ENCODE results near the gene GFOD1.

Gene GFOD1

DNA sequence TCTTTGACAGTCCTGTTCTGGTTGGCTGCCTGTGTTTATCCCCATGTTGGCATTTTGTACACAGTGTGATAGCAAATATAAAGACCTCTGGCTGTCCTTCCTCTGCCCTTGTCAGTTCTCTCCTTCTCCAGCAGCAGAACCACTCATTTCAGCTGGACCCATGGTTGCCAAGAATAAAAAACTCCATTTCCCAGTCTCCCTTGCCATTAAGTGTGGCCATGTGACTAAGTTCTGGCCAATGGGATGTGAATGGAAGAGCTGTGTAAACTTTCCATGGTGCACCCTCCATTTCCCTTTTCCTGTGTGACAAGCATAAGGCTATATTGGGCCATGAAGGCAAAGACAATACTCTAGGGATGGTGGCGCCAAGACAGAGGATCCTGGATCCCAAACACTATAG, 80.6 kb downstream of the GFOD1 start:
- no peak for DNase-seq (ENCODE audit: extremely low spot score)
- CTCF ChIA-PET: no interaction called here
- no peak for TF ChIP-seq TARDBP (IDR thresholded peaks at IDR 0.05)
- POLR2A ChIA-PET: no interaction called here

DNA sequence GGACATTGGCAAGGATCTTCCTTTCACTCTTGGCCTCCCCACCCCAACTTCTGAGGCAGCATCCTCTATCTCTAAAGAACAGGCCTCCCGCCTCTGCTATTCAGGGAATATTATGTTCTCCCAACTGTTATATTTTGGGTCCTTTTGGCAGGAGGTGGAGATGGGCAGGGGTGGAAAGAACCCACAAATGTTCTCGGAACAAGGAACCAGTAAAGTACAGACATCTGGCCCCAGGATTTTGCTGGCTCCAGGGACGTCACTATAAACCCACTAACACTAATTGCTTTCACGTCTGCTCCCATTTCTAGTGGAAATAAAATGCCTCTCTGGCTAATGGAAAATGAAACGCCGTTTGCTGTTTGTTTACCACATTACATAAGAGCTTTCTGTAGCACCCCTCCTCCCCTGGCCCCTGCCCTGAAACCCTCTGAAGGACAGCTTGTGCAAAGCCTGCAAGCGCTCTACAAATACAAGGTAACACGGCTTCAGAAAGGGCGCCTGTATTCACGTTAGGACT, 81.4 kb downstream of the GFOD1 start:
- no peak for DNase-seq (ENCODE audit: extremely low spot score)
- TF ChIP-seq FOXM1 (IDR thresholded peaks at IDR 0.05; ENCODE audit: borderline replicate concordance) (no peak), CTBP1 (IDR thresholded peaks at IDR 0.05; ENCODE audit: borderline replicate concordance) (no peak), SP1 (IDR thresholded peaks at IDR 0.05) (no peak), FOXK2 (IDR thresholded peaks at IDR 0.05) (no peak), ARNT (IDR thresholded peaks at IDR 0.05) (no peak), L3MBTL2 (conservative IDR thresholded peaks at IDR 0.05) (no peak), ELF4 (IDR thresholded peaks at IDR 0.05) (no peak), SUZ12 (IDR thresholded peaks at IDR 0.05) (no peak), LEF1 (IDR thresholded peaks at IDR 0.05; ENCODE audit: borderline replicate concordance) (no peak), ZNF384 (IDR thresholded peaks at IDR 0.05) (no peak), TARDBP (IDR thresholded peaks at IDR 0.05) (no peak), HDGF (IDR thresholded peaks at IDR 0.05; ENCODE audit: borderline replicate concordance) (no peak), NFRKB (IDR thresholded peaks at IDR 0.05) (no peak), FOXA1 (IDR thresholded peaks at IDR 0.05) (no peak), BHLHE40 (IDR thresholded peaks at IDR 0.05; ENCODE audit: borderline replicate concordance) (no peak)
- TF ChIP-seq, protein P1, sequence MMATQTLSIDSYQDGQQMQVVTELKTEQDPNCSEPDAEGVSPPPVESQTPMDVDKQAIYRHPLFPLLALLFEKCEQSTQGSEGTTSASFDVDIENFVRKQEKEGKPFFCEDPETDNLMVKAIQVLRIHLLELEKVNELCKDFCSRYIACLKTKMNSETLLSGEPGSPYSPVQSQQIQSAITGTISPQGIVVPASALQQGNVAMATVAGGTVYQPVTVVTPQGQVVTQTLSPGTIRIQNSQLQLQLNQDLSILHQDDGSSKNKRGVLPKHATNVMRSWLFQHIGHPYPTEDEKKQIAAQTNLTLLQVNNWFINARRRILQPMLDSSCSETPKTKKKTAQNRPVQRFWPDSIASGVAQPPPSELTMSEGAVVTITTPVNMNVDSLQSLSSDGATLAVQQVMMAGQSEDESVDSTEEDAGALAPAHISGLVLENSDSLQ (IDR thresholded peaks at IDR 0.05): no peak
- CTCF ChIA-PET: no interaction called here
- POLR2A ChIA-PET: no interaction called here

DNA sequence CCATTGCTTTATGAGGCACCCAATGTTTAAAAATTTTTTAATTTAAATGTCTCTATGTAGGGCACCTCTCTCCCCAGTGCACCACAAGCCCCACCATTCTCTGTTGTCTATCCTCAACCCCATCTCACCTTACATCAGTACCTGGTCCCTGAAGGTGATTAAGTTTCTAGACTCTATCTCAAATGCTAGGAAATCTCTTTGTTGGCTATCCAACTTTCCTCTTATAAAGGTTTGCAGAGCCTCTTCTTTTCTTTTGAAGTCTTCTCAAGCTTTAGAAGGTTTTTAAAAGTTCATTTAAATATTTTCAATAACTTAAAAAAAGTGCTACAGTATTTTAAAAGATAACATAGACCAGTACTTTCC, 82.5 kb downstream of the GFOD1 start:
- POLR2A ChIA-PET: no interaction called here
- no peak for DNase-seq (ENCODE audit: extremely low spot score)
- TF ChIP-seq SUZ12 (IDR thresholded peaks at IDR 0.05) (no peak), TARDBP (IDR thresholded peaks at IDR 0.05) (no peak), LEF1 (IDR thresholded peaks at IDR 0.05; ENCODE audit: borderline replicate concordance) (no peak), CTBP1 (IDR thresholded peaks at IDR 0.05; ENCODE audit: borderline replicate concordance) (no peak), FOXM1 (IDR thresholded peaks at IDR 0.05; ENCODE audit: borderline replicate concordance) (no peak), L3MBTL2 (conservative IDR thresholded peaks at IDR 0.05) (no peak), ELF4 (IDR thresholded peaks at IDR 0.05) (no peak), ARNT (IDR thresholded peaks at IDR 0.05) (no peak), FOXK2 (IDR thresholded peaks at IDR 0.05) (no peak), BHLHE40 (IDR thresholded peaks at IDR 0.05; ENCODE audit: borderline replicate concordance) (no peak), HDGF (IDR thresholded peaks at IDR 0.05; ENCODE audit: borderline replicate concordance) (no peak), ZNF384 (IDR thresholded peaks at IDR 0.05) (no peak)
- TF ChIP-seq, protein P1 (IDR thresholded peaks at IDR 0.05): no peak
- CTCF ChIA-PET: interaction anchor here (0.5 kb wide), 1 partner anchor 212 kb away, joined by 3 read pairs; no protein-coding TSS in a partner anchor

DNA sequence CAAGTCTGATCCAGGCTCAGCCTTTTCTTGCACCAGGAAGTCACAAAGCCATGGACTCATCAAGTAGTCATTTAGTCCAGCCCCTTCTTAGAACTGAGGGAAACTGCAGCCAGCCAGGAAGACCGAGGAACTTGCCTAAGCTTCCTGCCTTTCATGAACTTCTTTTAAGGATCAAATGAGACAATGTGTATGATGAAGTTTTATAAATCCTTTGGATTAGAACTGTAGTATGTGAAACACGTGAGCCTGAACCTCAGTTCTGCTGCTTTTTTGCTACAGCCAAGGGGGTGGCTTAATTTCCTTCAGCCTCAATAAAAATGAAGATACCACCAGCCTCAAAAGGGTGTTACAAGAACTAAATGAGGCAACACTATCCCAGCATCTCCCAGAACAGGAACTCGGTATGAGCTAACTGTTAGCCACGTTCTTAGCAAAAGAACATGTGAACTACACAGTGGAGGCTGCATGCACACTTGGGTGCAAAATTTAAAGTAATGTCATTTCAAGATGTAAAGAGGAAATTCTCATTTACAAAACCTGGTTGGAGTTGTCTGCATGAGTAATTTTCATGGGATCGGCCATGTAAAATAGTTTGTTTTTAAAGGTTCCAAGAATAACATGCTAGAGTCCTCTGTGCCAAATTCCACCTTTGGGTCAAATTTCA, 83.0 kb downstream of the GFOD1 start:
- DNase-seq (ENCODE audit: extremely low spot score): no peak
- POLR2A ChIA-PET: no interaction called here
- CTCF ChIA-PET: interaction anchor here (0.5 to 0.7 kb wide), 2 partner anchors 212 to 307 kb away, joined by 3 read pairs; no protein-coding TSS in a partner anchor
- TF ChIP-seq ELF4 (IDR thresholded peaks at IDR 0.05) (no peak), FOXA1 (IDR thresholded peaks at IDR 0.05) (no peak), FOXM1 (IDR thresholded peaks at IDR 0.05; ENCODE audit: borderline replicate concordance) (no peak), TARDBP (IDR thresholded peaks at IDR 0.05) (no peak), HDGF (IDR thresholded peaks at IDR 0.05; ENCODE audit: borderline replicate concordance) (no peak)

DNA sequence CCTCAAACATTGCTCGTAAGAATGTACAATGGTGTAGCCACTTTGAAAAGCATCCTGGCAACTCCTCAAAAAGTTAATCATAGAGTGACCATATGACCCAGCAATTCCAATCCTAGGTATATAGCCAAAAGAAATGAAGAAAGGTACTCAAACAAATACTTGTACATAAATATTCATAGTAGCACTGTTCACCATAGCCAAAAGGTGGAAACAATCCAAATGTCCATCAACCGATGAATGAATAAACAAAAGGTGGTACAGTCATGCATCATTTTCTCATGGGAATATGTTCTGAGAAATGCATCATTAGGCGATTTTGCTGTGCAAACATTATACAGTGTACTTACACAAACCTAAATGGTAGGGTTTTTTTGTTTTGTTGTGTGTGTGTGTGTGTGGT, 84.7 kb downstream of the GFOD1 start:
- CTCF ChIA-PET: no interaction called here

DNA sequence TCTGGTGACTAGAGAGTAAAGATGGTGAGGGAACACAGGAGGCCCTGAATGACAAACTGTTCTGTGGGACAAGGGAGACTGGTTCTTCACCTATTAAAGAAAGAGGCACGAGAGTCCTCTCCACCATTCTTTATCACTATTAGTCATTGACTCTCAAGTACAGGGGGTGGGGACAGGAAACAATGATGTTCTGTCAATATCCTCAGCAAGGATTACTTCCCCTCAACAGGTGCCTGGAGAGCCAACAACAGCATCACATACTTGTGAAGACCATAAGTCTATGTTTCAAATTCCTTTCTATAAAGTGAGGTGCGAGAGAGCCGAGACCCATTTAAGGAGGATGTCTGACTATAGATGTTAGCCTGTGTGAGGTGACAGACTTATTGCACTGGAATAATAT, 86.6 kb downstream of the GFOD1 start:
- no peak for TF ChIP-seq LEF1 (IDR thresholded peaks at IDR 0.05; ENCODE audit: borderline replicate concordance)
- no peak for TF ChIP-seq SP1 (IDR thresholded peaks at IDR 0.05)
- TF ChIP-seq ARNT (IDR thresholded peaks at IDR 0.05): no peak
- no peak for TF ChIP-seq L3MBTL2 (conservative IDR thresholded peaks at IDR 0.05)
- no peak for TF ChIP-seq ELF4 (IDR thresholded peaks at IDR 0.05)
- TF ChIP-seq SUZ12 (IDR thresholded peaks at IDR 0.05): no peak
- no peak for TF ChIP-seq FOXK2 (IDR thresholded peaks at IDR 0.05)
- TF ChIP-seq NFRKB (IDR thresholded peaks at IDR 0.05): no peak
- TF ChIP-seq BHLHE40 (IDR thresholded peaks at IDR 0.05; ENCODE audit: borderline replicate concordance): no peak
- TF ChIP-seq HDGF (IDR thresholded peaks at IDR 0.05; ENCODE audit: borderline replicate concordance): no peak
- TF ChIP-seq FOXA1 (IDR thresholded peaks at IDR 0.05): no peak
- TF ChIP-seq TARDBP (IDR thresholded peaks at IDR 0.05): no peak
- ChIA-PET POLR2A (no interaction called here), CTCF (no interaction called here)
- no peak for DNase-seq (ENCODE audit: extremely low spot score)

More for the DNA sequence above, 84.7 kb downstream of the GFOD1 start:
- DNase-seq (ENCODE audit: extremely low spot score): no peak
- TF ChIP-seq FOXM1 (IDR thresholded peaks at IDR 0.05; ENCODE audit: borderline replicate concordance) (no peak), HDGF (IDR thresholded peaks at IDR 0.05; ENCODE audit: borderline replicate concordance) (no peak), L3MBTL2 (conservative IDR thresholded peaks at IDR 0.05) (no peak), SP1 (IDR thresholded peaks at IDR 0.05) (no peak), FOXK2 (IDR thresholded peaks at IDR 0.05) (no peak), FOXA1 (IDR thresholded peaks at IDR 0.05) (no peak), TARDBP (IDR thresholded peaks at IDR 0.05) (no peak), LEF1 (IDR thresholded peaks at IDR 0.05; ENCODE audit: borderline replicate concordance) (no peak), SUZ12 (IDR thresholded peaks at IDR 0.05) (no peak), BHLHE40 (IDR thresholded peaks at IDR 0.05; ENCODE audit: borderline replicate concordance) (no peak), NFRKB (IDR thresholded peaks at IDR 0.05) (no peak), CTBP1 (IDR thresholded peaks at IDR 0.05; ENCODE audit: borderline replicate concordance) (no peak), ZNF384 (IDR thresholded peaks at IDR 0.05) (no peak), ARNT (IDR thresholded peaks at IDR 0.05) (no peak), ELF4 (IDR thresholded peaks at IDR 0.05) (no peak)
- TF ChIP-seq, protein P1 (IDR thresholded peaks at IDR 0.05): no peak
- POLR2A ChIA-PET: no interaction called here
